ENCODE measurements around the gene DDX51.

Gene DDX51, protein sequence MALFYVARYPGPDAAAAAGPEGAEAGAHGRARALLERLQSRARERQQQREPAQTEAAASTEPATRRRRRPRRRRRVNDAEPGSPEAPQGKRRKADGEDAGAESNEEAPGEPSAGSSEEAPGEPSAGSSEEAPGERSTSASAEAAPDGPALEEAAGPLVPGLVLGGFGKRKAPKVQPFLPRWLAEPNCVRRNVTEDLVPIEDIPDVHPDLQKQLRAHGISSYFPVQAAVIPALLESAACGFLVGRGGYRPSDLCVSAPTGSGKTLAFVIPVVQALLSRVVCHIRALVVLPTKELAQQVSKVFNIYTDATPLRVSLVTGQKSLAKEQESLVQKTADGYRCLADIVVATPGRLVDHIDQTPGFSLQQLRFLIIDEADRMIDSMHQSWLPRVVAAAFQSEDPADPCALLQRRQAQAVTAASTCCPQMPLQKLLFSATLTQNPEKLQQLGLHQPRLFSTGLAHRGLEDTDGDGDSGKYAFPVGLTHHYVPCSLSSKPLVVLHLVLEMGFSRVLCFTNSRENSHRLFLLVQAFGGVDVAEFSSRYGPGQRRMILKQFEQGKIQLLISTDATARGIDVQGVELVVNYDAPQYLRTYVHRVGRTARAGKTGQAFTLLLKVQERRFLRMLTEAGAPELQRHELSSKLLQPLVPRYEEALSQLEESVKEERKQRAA

DNA sequence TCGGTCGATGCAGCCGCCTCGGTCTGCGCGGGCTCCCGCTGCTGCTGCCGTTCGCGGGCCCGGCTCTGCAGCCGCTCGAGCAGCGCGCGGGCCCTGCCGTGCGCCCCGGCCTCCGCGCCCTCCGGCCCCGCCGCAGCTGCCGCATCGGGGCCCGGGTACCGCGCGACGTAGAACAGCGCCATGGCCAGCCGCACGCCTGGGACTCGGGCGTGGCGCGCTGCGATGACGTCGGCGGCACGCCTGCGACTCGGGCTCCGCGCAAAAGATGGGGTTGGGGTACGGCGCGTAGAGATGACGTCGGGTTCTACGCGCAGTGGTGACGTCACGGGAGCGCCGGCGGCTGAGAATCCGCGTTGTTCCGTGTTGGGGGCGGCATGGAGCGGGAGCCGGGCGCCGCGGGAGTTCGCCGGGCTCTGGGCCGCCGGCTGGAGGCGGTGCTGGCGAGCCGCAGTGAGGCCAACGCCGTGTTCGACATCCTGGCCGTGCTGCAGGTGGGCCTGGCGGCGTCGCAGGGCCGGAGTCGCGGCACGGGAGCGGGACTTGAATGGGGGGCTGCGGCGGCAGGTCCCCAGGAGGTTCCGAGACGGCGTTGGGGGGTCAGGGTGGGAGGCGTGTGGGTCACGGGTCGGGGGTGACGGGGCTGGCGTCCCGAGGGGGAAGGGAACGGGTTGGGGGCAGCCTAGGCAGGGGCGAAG, at the start of gene DDX51, which contains the start of gene NOC4L:
Gene DDX51, minus strand, starts transcription at position 205 of the 695 bp plus-strand sequence. Its CDS starts 23 bp downstream, at position 182.
Gene NOC4L, plus strand, starts transcription at position 343 of the 695 bp plus-strand sequence. Its CDS starts 32 bp downstream, at position 375.
- DNase-seq, result peak; percentile 94 to 95

DNA sequence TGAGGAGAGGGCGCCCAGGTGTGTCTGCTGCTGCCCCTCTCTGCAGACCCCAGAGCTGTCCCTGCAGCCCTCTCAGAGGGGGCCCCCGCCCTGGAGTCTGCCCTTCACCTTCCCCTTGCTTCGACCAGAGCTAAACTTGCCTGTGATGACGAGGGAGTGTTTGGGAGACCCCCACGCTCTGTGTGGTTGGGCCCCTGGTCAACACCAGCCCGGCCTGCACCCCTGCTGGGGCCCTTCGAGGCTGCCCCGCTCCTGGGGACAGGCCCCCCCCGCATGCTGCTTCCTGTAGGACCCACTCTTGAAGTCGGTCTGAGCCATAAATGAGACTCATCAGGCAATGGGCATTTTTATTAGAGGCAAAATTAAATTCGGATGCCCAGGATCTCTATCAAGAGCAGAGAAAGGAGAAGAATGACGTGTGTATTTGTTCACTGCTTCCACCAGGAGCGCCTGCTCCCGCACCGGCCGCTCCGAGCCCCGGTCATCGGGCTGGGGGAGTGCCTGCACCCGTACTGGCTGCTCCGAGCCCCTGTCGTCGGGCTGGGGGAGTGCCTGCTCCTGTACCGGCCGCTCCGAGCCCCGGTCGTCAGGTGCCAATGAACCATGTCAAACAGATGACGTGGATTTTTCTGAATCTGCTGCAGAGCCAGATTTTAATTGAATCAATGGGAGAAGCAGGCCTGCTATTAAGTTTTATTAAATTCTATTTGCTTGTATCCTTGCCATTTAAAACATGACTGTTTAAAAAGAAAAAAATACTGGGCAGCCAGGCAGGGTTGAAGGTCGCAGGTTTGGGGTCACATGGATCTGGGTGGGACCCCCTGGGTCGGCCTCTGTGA, 47.8 kb upstream of the DDX51 start:
- no peak for DNase-seq

GRCh38 chr12:132190834-132191500, 46.8 kb upstream of the DDX51 start:
- DNase-seq, result no peak

- DNase-seq, result no peak
Observed at GRCh38 chr12:132190012-132190755, 46.1 kb upstream of the DDX51 start.

GRCh38 chr12:132189378-132190011, 45.4 kb upstream of the DDX51 start:
- DNase-seq, result peak; percentile 90 to 95

DNA sequence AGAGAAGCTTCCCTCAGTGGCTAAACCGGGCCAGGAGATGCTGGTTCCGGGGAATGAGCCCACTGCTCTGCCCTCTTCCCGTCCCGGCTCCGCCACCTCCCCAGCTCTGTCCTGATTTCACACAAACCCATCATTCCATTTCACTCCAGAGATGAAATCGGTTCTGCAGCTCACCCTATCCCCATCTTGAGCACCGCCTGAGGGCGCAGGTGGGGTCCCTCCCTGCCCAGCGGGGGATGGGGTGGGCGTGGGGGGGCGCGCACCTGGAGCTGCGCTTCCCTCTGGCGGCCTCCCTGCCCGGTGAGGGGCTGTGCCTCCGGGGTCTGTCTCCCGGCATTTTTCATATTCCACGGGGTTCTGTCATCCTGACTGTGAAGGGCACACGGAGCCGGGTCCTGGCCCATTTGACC, 44.8 kb upstream of the DDX51 start:
- no peak for DNase-seq

- no peak for DNase-seq
Observed at GRCh38 chr12:132188451-132188901, 44.4 kb upstream of the DDX51 start.

DNA sequence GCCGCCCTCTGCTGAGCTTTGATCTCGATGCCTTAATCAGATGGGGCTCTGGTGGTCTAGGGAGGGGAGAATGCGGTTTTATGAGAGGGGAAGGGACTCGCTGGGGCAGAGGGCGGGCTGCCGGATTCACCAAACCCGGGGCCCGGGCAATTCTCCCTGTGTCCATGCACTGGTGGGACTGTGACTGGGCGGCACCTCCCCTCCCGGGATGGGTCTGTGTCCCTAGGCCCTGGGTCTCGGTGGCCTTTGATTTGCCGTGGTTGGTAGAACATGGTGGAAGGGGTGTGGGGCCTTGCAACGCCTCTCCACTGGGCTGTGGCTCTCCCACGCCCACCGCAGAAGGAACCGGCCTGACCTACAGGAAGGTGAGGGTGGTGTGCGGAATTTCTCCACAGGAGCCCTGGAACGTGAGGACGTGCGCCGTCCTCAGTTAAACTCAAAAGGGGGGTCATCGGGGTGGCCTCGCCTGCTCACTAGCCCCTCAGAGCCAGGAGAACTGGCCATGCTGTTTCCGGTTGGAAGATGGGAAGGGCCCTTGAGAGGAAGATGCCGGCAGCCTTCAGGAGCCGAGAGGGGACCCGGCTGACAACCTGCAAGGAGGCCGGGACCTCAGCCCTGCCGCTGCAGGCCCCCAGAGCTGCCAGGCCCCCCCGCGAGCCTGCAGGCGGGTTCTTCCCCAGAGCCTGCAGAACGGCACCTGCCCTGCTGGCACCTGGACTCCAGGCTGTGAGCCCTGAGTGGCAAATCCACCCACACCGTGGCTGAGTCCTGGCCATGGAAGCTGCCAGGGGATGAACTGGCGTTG, 43.7 kb upstream of the DDX51 start:
- DNase-seq, result no peak

DNA sequence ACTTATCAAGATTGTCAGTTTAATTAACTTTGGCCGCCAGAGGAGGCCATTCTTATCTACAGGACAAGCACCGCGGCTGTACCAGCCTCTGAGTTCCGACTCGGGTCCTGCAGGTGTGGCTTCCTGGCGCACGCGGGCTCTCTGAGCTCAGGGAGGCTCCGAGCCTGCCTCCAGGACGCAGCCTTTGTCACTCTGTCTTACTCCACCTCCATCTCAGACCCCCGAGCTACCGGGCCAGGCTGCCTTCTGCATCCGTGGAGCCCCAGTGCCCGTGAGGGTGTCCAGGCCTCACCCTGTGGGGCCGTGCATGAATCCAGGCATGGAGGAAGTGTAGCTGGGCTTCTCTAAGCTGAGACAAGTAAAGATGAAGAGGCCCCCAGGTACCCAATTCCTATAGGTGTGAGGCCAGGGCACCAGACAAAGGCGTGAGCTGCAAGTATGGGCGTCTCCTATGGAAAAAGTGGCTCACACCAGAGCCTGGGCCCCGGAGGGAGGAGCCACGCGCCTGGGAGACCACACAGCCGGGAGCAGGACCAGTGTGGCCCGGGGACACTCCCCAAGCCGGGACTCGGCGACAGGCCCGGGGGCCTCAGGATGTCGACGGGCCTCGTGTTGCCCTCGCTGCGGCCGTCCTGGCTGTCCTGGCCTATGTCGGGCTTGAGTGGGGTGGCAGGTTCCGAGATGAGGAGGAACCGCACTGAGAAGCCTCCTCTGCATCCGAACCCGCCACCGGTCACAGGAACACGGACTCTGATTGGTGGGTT, 42.9 kb upstream of the DDX51 start:
- peak in 1 of 2 donors; percentile 23 for DNase-seq

GRCh38 chr12:132186208-132186856, 42.2 kb upstream of the DDX51 start:
- no peak for DNase-seq

- DNase-seq, result no peak
Observed at GRCh38 chr12:132185705-132186104, 41.6 kb upstream of the DDX51 start.

GRCh38 chr12:132182711-132183365, 38.7 kb upstream of the DDX51 start:
- DNase-seq, result no peak

DNA sequence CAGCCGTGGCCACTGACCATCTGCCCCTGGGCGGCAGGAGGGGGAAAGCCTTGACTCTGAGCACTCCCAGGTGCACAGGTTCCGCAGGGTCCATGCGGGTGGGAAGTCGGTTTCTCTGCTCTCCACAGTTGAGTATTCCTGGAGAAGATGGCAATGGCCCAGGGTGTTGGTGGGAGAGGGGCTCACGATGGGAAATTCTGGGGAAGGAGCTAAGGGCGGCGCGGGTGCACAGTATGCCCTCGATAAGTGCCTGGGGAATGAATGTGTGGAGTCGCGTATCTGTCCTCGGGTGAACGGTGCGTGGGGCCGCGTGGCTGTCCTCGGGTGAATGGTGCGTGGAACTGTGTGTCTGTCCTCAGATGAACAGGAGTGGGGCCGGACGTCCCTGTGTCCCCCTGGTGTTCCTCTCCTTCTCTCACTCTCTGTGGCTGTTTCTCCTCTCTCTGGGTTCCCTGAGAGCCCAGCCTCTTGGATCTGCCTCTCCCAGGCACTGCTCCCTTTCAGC, 38.1 kb upstream of the DDX51 start:
- no peak for DNase-seq

DNA sequence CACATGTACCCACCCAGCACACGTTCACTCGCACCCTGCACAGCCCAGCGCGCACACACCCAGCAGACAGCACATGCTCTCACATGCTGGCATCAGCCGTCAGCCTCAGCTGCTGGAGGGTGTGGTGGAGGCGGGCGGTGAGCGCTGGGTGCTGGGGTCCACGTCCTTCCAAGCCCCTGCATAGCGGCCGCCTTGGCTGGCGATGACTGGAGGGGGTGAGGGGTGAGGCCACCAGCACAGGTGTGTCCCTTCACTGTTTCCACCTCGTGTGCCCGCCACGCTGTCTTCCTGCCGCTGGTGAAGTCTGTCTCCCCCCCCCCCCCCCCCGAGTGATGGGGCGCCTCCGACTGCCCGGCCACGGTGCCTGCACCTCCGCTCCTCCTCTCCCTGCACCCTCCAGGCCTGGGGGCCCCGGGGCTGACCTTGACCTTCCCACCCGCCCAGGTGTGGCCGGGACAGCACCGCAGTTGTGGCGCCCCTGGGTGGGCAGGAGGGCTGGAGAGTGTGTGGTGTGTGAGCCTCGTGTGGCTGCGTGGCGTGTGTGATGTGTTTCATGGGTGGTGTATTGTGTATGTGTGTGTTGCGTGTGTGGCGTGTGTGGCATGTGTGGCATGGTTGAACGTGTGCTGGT, 37.6 kb upstream of the DDX51 start:
- DNase-seq, result no peak

GRCh38 chr12:132180648-132181546, 36.8 kb upstream of the DDX51 start:
- no peak for DNase-seq
